Measurements from ENCODE around the gene STRIP2.
"Not testable (repeated sequence)": the region's sequence is repeated elsewhere in the genome, so short reads cannot be mapped to it uniquely, and the experiment has no call there.

The STRIP2 gene

GRCh38 chr7:129466796-129467195, 32.6 kb downstream of the STRIP2 start:
- H3K4me3 ChIP-seq (ENCODE audit: low read length), result no peak overlapping the region
- DNase-seq (ENCODE audit: low read depth), result no peak
- TF ChIP-seq CTCF (conservative IDR thresholded peaks at IDR 0.05; ENCODE audit: low read depth, low read length), result no peak

- no peak for TF ChIP-seq CTCF (conservative IDR thresholded peaks at IDR 0.05; ENCODE audit: low read depth, low read length)
- peak; percentile 96 for DNase-seq (ENCODE audit: low read depth)
- no peak overlapping the region for H3K4me3 ChIP-seq (ENCODE audit: low read length)
These were observed 33.9 kb downstream of the STRIP2 start for GRCh38 chr7:129468087-129468486.

- H3K4me3 ChIP-seq (ENCODE audit: low read length), result no peak overlapping the region
- no peak for TF ChIP-seq CTCF (conservative IDR thresholded peaks at IDR 0.05; ENCODE audit: low read depth, low read length)
- no peak for DNase-seq (ENCODE audit: low read depth)
These were observed 34.3 kb downstream of the STRIP2 start for GRCh38 chr7:129468547-129468946.

GRCh38 chr7:129469930-129470329, 35.7 kb downstream of the STRIP2 start:
- no peak for DNase-seq (ENCODE audit: low read depth)
- no peak for TF ChIP-seq CTCF (conservative IDR thresholded peaks at IDR 0.05; ENCODE audit: low read depth, low read length)
- no peak overlapping the region for H3K4me3 ChIP-seq (ENCODE audit: low read length)

GRCh38 chr7:129470411-129470810, 36.2 kb downstream of the STRIP2 start:
- DNase-seq (ENCODE audit: low read depth), result no peak
- no peak for TF ChIP-seq CTCF (conservative IDR thresholded peaks at IDR 0.05; ENCODE audit: low read depth, low read length)
- H3K4me3 ChIP-seq (ENCODE audit: low read length), result no peak overlapping the region

- no peak for TF ChIP-seq CTCF (conservative IDR thresholded peaks at IDR 0.05; ENCODE audit: low read depth, low read length)
- DNase-seq (ENCODE audit: low read depth), result no peak
- H3K4me3 ChIP-seq (ENCODE audit: low read length), result no peak overlapping the region
These were observed 37.2 kb downstream of the STRIP2 start for GRCh38 chr7:129471402-129471827.

- DNase-seq (ENCODE audit: low read depth); H3K4me3 ChIP-seq (ENCODE audit: low read length): not testable (repeated sequence)
These were observed 41.7 kb downstream of the STRIP2 start for GRCh38 chr7:129475931-129476330.

- DNase-seq (ENCODE audit: low read depth); H3K4me3 ChIP-seq (ENCODE audit: low read length): not testable (repeated sequence)
These were observed 42.2 kb downstream of the STRIP2 start for GRCh38 chr7:129476398-129476797.
